Measurements from ENCODE around the gene APOM.

Gene APOM

GRCh38 chr6:31658983-31659648 lies 3.4 kb downstream of the APOM start:
- DNase-seq (ENCODE audit: extremely low spot score), result no peak
- TF ChIP-seq BHLHE40 (IDR thresholded peaks at IDR 0.05; ENCODE audit: borderline replicate concordance) (no peak), FOXM1 (IDR thresholded peaks at IDR 0.05; ENCODE audit: borderline replicate concordance) (0 out of 2 replicates have a peak, but pooled peaks have one; percentile 2)
- CTCF ChIA-PET, result interaction anchor here (0.5 kb wide), 1 partner anchor 171 kb away, joined by 3 read pairs; no protein-coding TSS in a partner anchor
- POLR2A ChIA-PET, result interaction anchor here (0.6 to 2.4 kb wide), 3 partner anchors 118 to 469 kb away, joined by 4 to 15 read pairs (median 4); partner anchors contain the start of genes ATF6B, DDX39B and NEU1

- DNase-seq (ENCODE audit: extremely low spot score), result no peak
- ChIA-PET POLR2A (interaction anchor here (0.7 to 5.4 kb wide), 15 partner anchors 8 to 238 kb away, joined by 3 to 138 read pairs (median 5); partner anchors contain the start of genes BAG6, DDX39B, LSM2 and LY6G5C), CTCF (interaction anchor here (0.9 kb wide), 1 partner anchor 8 kb away, joined by 4 read pairs; the partner anchor contains the start of gene BAG6)
- TF ChIP-seq ELF4 (IDR thresholded peaks at IDR 0.05), result no peak
- TF ChIP-seq ZNF384 (IDR thresholded peaks at IDR 0.05), result no peak
- no peak for TF ChIP-seq CTBP1 (IDR thresholded peaks at IDR 0.05; ENCODE audit: borderline replicate concordance)
- no peak for TF ChIP-seq L3MBTL2 (conservative IDR thresholded peaks at IDR 0.05)
- TF ChIP-seq NFRKB (IDR thresholded peaks at IDR 0.05), result no peak
- no peak for TF ChIP-seq FOXK2 (IDR thresholded peaks at IDR 0.05)
Measured at GRCh38 chr6:31659649-31660380, 4.1 kb downstream of the APOM start.

GRCh38 chr6:31660381-31661261 lies 4.9 kb downstream of the APOM start, which contains the start of gene C6orf47:
C6orf47 (minus strand) TSS chr6:31660778; CDS start chr6:31659947, 831 bp downstream.
- CTCF ChIA-PET, result interaction anchor here (0.9 to 1.2 kb wide), 2 partner anchors 8 to 39 kb away, joined by 4 read pairs; partner anchors contain the start of gene BAG6
- no peak for TF ChIP-seq FOXA1 (IDR thresholded peaks at IDR 0.05)
- TF ChIP-seq ELF4 (IDR thresholded peaks at IDR 0.05), result peak; percentile 50
- POLR2A ChIA-PET, result interaction anchor here (0.5 to 5.4 kb wide), 28 partner anchors 9 to 245 kb away, joined by 3 to 138 read pairs (median 4); partner anchors contain the start of genes ABHD16A, ATP6V1G2, BAG6 and DDX39B
- peak; percentile 79 for DNase-seq (ENCODE audit: extremely low spot score)

GRCh38 chr6:31661262-31662123 lies 5.8 kb downstream of the APOM start:
- no peak for DNase-seq (ENCODE audit: extremely low spot score)
- POLR2A ChIA-PET, result interaction anchor here (0.5 to 5.4 kb wide), 24 partner anchors 8 to 244 kb away, joined by 3 to 138 read pairs (median 4); partner anchors contain the start of genes ABHD16A, ATP6V1G2, BAG6 and DDX39B
- CTCF ChIA-PET, result interaction anchor here (1.2 kb wide), 1 partner anchor 39 kb away, joined by 4 read pairs; no protein-coding TSS in a partner anchor
- TF ChIP-seq HDGF (IDR thresholded peaks at IDR 0.05; ENCODE audit: borderline replicate concordance), result no peak

GRCh38 chr6:31662124-31662723 lies 6.5 kb downstream of the APOM start:
- ChIA-PET CTCF (no interaction called here), POLR2A (interaction anchor here (5.4 kb wide), 1 partner anchor 11 kb away, joined by 138 read pairs; the partner anchor contains the start of gene BAG6)

GRCh38 chr6:31663126-31663960 lies 7.6 kb downstream of the APOM start:
- POLR2A ChIA-PET, result interaction anchor here (1.0 to 5.4 kb wide), 5 partner anchors 8 to 143 kb away, joined by 3 to 138 read pairs (median 16); partner anchors contain the start of genes APOM, BAG6, CLIC1 and DDX39B
- CTCF ChIA-PET, result no interaction called here
- no peak for TF ChIP-seq ARNT (IDR thresholded peaks at IDR 0.05)
- no peak for TF ChIP-seq FOXA1 (IDR thresholded peaks at IDR 0.05)
- TF ChIP-seq BHLHE40 (IDR thresholded peaks at IDR 0.05; ENCODE audit: borderline replicate concordance), result no peak
- TF ChIP-seq PKNOX1 (IDR thresholded peaks at IDR 0.05), result no peak
- no peak for TF ChIP-seq FOXM1 (IDR thresholded peaks at IDR 0.05; ENCODE audit: borderline replicate concordance)
- no peak for TF ChIP-seq HDGF (IDR thresholded peaks at IDR 0.05; ENCODE audit: borderline replicate concordance)
- TF ChIP-seq CTBP1 (IDR thresholded peaks at IDR 0.05; ENCODE audit: borderline replicate concordance), result no peak
- no peak for TF ChIP-seq ZNF384 (IDR thresholded peaks at IDR 0.05)
- no peak for TF ChIP-seq ELF4 (IDR thresholded peaks at IDR 0.05)
- no peak for TF ChIP-seq LEF1 (IDR thresholded peaks at IDR 0.05; ENCODE audit: borderline replicate concordance)
- no peak for TF ChIP-seq SP1 (IDR thresholded peaks at IDR 0.05)
- TF ChIP-seq L3MBTL2 (conservative IDR thresholded peaks at IDR 0.05), result no peak
- no peak for TF ChIP-seq SUZ12 (IDR thresholded peaks at IDR 0.05)
- DNase-seq (ENCODE audit: extremely low spot score), result no peak

More at GRCh38 chr6:31662124-31662723, 6.5 kb downstream of the APOM start:
- DNase-seq (ENCODE audit: extremely low spot score), result no peak
- TF ChIP-seq FOXA1 (IDR thresholded peaks at IDR 0.05), result no peak
- no peak for TF ChIP-seq CTBP1 (IDR thresholded peaks at IDR 0.05; ENCODE audit: borderline replicate concordance)
- no peak for TF ChIP-seq NFRKB (IDR thresholded peaks at IDR 0.05)
